Neural progenitor cell (in vitro differentiated cells): ENCODE data around the gene NOSTRIN. TPM values are rescaled to one million over a fixed set of nuclear protein-coding genes. Genes with fewer than 3 reads are reported as not detected.

ENCODE experiments used
- DNase-seq: peaks from one replicate; pipeline ENCODE4 v3.0.0-alpha.2; 2016; ENCODE audit warnings: low spot score
- H2AFZ ChIP-seq: fragments of 200-600 bp; sonication (generic); replicated peaks from 2 replicates; pipeline ENCODE4 v1.6.1; 2016; ENCODE audit warnings: antibody characterized with exemption
- H3F3A ChIP-seq: fragments of 200-600 bp; sonication (generic); 2 replicates; pipeline ENCODE4 v1.6.1; 2016; ENCODE audit warnings: antibody characterized with exemption, low read depth
- H3K27ac ChIP-seq: fragments of 200-600 bp; sonication (generic); 2 replicates; pipeline ENCODE4 v1.5.1; 2016; ENCODE audit warnings: mild to moderate bottlenecking
- H3K27me3 ChIP-seq: fragments of 200-600 bp; sonication (generic); 2 replicates; pipeline ENCODE4 v1.6.1; 2016; ENCODE audit warnings: mild to moderate bottlenecking, moderate library complexity
- H3K36me3 ChIP-seq: fragments of 200-600 bp; sonication (generic); 2 replicates; pipeline ENCODE4 v1.5.1; 2016
- H3K4me1 ChIP-seq: fragments of 200-600 bp; sonication (generic); 2 replicates; pipeline ENCODE4 v1.6.1; 2016; ENCODE audit warnings: mixed run types
- H3K4me2 ChIP-seq: fragments of 200-600 bp; sonication (generic); 2 replicates; pipeline ENCODE4 v1.6.1; 2016
- H3K4me3 ChIP-seq: fragments of 200-600 bp; sonication (generic); 2 replicates; pipeline ENCODE4 v1.5.1; 2016
- H3K79me2 ChIP-seq: fragments of 200-600 bp; sonication (generic); 2 replicates; pipeline ENCODE4 v1.6.1; 2016; ENCODE audit warnings: low read depth
- H3K9ac ChIP-seq: fragments of 200-600 bp; sonication (generic); 2 replicates; pipeline ENCODE4 v1.6.1; 2016
- H3K9me3 ChIP-seq: fragments of 200-600 bp; sonication (generic); 2 replicates; pipeline ENCODE4 v1.5.1; 2016; ENCODE audit warnings: low read depth
- H4K20me1 ChIP-seq: fragments of 200-600 bp; sonication (generic); 2 replicates; pipeline ENCODE4 v1.6.1; 2016; ENCODE audit warnings: low read depth
- H3K27ac Mint-ChIP-seq: 3 replicates; pipeline ENCODE4 v1.8.0; 2021; ENCODE audit warnings: mixed read lengths
- H3K27me3 Mint-ChIP-seq: 2 replicates; pipeline ENCODE4 v1.8.0; 2022; ENCODE audit warnings: low read depth, mild to moderate bottlenecking, inconsistent platforms, moderate library complexity, mixed read lengths; ENCODE audit not compliant: insufficient read depth
- H3K36me3 Mint-ChIP-seq: 3 replicates; pipeline ENCODE4 v1.8.0; 2021; ENCODE audit warnings: mixed read lengths
- H3K4me1 Mint-ChIP-seq: 3 replicates; pipeline ENCODE4 v1.8.0; 2021; ENCODE audit warnings: mixed read lengths
- H3K4me3 Mint-ChIP-seq: 3 replicates; pipeline ENCODE4 v1.8.0; 2021; ENCODE audit warnings: mild to moderate bottlenecking, moderate library complexity, mixed read lengths
- H3K9me3 Mint-ChIP-seq: 3 replicates; pipeline ENCODE4 v1.8.0; 2020; ENCODE audit warnings: mixed read lengths
- CTCF ChIP-seq: fragments of 200-600 bp; sonication (generic); IDR thresholded peaks from 2 replicates; pipeline ENCODE4 v1.5.1; 2017; ENCODE audit warnings: antibody characterized with exemption, mild to moderate bottlenecking
- EZH2 ChIP-seq: fragments of 200-600 bp; sonication (generic); IDR thresholded peaks from 2 replicates; pipeline ENCODE4 v1.6.1; 2017; ENCODE audit warnings: antibody characterized with exemption, mild to moderate bottlenecking, moderate library complexity
- EZH2phosphoT487 ChIP-seq: fragments of 200-600 bp; sonication (generic); IDR thresholded peaks from 2 replicates; pipeline ENCODE4 v1.6.1; 2017; ENCODE audit warnings: antibody characterized with exemption
- total RNA-seq: library from RNA; depleted of rRNA; stranded (reverse); fragments of >200 nt; gene quantifications from 2 replicates; pipeline ENCODE4 v1.2.3, GENCODE V29; 2015; ENCODE audit warnings: low replicate concordance

Gene NOSTRIN, protein sequence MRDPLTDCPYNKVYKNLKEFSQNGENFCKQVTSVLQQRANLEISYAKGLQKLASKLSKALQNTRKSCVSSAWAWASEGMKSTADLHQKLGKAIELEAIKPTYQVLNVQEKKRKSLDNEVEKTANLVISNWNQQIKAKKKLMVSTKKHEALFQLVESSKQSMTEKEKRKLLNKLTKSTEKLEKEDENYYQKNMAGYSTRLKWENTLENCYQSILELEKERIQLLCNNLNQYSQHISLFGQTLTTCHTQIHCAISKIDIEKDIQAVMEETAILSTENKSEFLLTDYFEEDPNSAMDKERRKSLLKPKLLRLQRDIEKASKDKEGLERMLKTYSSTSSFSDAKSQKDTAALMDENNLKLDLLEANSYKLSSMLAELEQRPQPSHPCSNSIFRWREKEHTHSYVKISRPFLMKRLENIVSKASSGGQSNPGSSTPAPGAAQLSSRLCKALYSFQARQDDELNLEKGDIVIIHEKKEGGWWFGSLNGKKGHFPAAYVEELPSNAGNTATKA
- not detected in 2 replicates for total RNA-seq

DNA sequence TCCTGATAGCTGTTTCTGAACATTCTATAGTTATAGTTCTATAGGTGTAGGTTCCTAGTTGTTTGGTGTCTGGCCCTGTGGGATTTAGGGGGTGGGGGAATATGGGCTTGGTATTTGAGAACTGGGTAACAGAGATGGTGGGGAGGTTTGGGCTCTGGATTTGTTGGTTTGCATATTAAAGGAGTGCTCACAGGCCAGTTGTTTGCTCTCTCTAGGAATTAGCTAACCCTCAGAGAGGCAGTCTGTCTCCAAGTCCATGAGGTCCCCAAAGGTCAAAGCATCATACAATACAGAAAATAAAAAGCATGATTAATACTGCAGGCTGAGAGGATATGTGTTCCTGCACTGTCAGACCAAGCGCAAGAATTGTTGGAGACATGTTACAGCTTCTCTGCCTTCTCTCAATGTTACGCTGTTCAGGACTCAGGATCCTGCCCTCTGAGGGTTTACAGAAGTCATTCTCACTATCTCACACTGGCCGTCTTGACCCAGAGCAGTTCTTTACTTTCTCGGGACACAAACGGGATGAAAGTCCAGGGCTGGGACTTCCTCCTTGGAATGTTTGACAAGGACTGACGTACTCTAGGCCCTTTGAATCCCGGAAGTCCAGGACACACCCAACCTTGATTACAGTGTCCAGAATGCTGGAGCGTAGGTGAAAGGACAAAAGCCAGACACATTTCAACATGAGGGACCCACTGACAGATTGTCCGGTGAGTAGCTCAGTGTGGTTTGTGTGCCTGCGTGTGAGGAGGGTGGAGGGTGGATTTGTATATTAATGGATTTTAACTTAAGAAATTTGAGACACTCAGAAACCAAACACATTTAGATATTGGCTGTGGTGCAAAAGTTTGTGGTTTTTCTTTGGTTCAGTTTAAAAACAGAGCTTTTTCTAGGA, at the start of gene NOSTRIN:
TSS of gene NOSTRIN (plus strand) at position 677 of the 898 bp plus-strand sequence. CDS start at position 687, 10 bp downstream.
- H3K27me3 Mint-ChIP-seq, result no peaks in the 10 kb centered on the region
- no peak within 1 kb of the TSS for H3K27ac Mint-ChIP-seq

DNA sequence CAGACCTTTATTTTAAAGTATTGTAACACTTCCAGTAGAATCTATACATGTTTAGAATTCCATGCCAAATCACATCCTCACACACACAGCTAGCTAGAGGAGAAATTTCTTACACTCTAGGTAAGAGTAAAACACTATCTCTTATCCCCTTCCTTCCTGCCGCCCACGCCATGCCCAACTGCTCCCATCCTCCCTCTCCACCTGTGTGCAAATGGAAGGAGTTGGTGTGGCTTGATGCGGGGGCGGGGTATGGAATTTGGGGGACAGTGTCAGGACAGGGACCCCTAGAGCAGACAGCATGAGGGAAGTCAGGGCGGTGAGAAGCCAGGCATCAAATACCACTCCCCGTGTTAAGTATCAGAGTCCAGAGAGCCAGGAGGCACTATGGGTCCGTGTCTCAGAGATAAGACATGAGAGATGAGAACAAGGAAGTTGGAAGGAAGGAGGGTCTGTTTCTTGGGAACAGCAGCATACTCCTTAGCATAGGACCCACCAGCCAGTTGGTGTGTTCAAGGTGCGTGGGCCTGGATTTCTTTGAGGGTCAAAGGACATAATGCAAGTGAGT, 48.6 kb upstream of the NOSTRIN start:
- no peaks in the 10 kb centered on the region for H3K36me3 ChIP-seq
- no peak overlapping the region for H3K9ac ChIP-seq
- H3K27me3 Mint-ChIP-seq, result no peaks in the 10 kb centered on the region
- H2AFZ ChIP-seq, result no peak overlapping the region
- no peaks in the 10 kb centered on the region for H3F3A ChIP-seq
- no peaks in the 10 kb centered on the region for H3K9me3 ChIP-seq
- no peak overlapping the region for H3K27ac Mint-ChIP-seq
- no peak for DNase-seq
- peaks cover 4% of the 10 kb centered on the region for H3K36me3 Mint-ChIP-seq
- H3K9me3 Mint-ChIP-seq, result no peaks in the 10 kb centered on the region
- H3K4me1 Mint-ChIP-seq, result no peaks in the 10 kb centered on the region
- H3K27ac ChIP-seq, result no peak overlapping the region
- no peaks in the 10 kb centered on the region for H4K20me1 ChIP-seq
- no peaks in the 10 kb centered on the region for H3K27me3 ChIP-seq
- H3K4me3 ChIP-seq, result no peak overlapping the region
- H3K4me1 ChIP-seq, result no peaks in the 10 kb centered on the region
- no peak overlapping the region for H3K4me3 Mint-ChIP-seq
- no peak for TF ChIP-seq CTCF
- TF ChIP-seq EZH2phosphoT487, result no peak
- TF ChIP-seq EZH2, result no peak
- no peak overlapping the region for H3K4me2 ChIP-seq
- no peaks in the 10 kb centered on the region for H3K79me2 ChIP-seq

More for the DNA sequence above, at the start of gene NOSTRIN:
- Histone ChIP-seq H3K36me3 (no peaks in the 10 kb centered on the region), H2AFZ (no peak within 1 kb of the TSS), H3K4me3 (no peak within 1 kb of the TSS), H3K9me3 (no peaks in the 10 kb centered on the region), H3K27me3 (no peaks in the 10 kb centered on the region), H3K4me2 (no peak within 1 kb of the TSS), H3K4me1 (peaks cover 26% of the 10 kb centered on the region), H4K20me1 (no peaks in the 10 kb centered on the region), H3K9ac (no peak within 1 kb of the TSS), H3K79me2 (no peaks in the 10 kb centered on the region), H3K27ac (no peak within 1 kb of the TSS), H3F3A (no peaks in the 10 kb centered on the region)
- H3K4me3 Mint-ChIP-seq, result no peak within 1 kb of the TSS
- DNase-seq, result no peak
- no peak for TF ChIP-seq EZH2phosphoT487
- no peak for TF ChIP-seq CTCF
- TF ChIP-seq EZH2, result no peak
- no peaks in the 10 kb centered on the region for H3K36me3 Mint-ChIP-seq
- H3K4me1 Mint-ChIP-seq, result peaks cover 29% of the 10 kb centered on the region
- H3K9me3 Mint-ChIP-seq, result no peaks in the 10 kb centered on the region

GRCh38 chr2:168757223-168757622, 45.2 kb upstream of the NOSTRIN start:
- Mint-ChIP-seq H3K4me3 (no peak overlapping the region), H3K27ac (no peak overlapping the region), H3K4me1 (no peaks in the 10 kb centered on the region), H3K27me3 (no peaks in the 10 kb centered on the region), H3K36me3 (peaks cover 4% of the 10 kb centered on the region), H3K9me3 (no peaks in the 10 kb centered on the region)
- H3K79me2 ChIP-seq, result no peaks in the 10 kb centered on the region
- no peaks in the 10 kb centered on the region for H3K4me1 ChIP-seq
- no peak overlapping the region for H2AFZ ChIP-seq
- no peaks in the 10 kb centered on the region for H4K20me1 ChIP-seq
- no peaks in the 10 kb centered on the region for H3K36me3 ChIP-seq
- TF ChIP-seq EZH2 (no peak), EZH2phosphoT487 (no peak), CTCF (no peak)
- H3K4me3 ChIP-seq, result no peak overlapping the region
- H3K9ac ChIP-seq, result no peak overlapping the region
- no peak for DNase-seq
- no peaks in the 10 kb centered on the region for H3K9me3 ChIP-seq
- H3K4me2 ChIP-seq, result no peak overlapping the region
- H3K27me3 ChIP-seq, result no peaks in the 10 kb centered on the region
- H3F3A ChIP-seq, result no peaks in the 10 kb centered on the region
- H3K27ac ChIP-seq, result no peak overlapping the region
